GM12892 (cell line): ENCODE results near the gene PARP8.
"Not testable (repeated sequence)": the region's sequence is repeated elsewhere in the genome, so short reads cannot be mapped to it uniquely, and the experiment has no call there.

ENCODE experiments used
- POLR2AphosphoS5 ChIP-seq: IDR thresholded peaks from 2 replicates; pipeline ENCODE4 v1.6.1; 2011; ENCODE audit warnings: low read depth, low read length, control low read depth
- TAF1 ChIP-seq: IDR thresholded peaks from 2 replicates; pipeline ENCODE4 v1.6.1; 2011; ENCODE audit warnings: low read depth, mild to moderate bottlenecking, control low read depth, low read length, borderline replicate concordance

GRCh38 chr5:50668636-50669035 is 2.2 kb downstream of the PARP8 start:
- TF ChIP-seq POLR2AphosphoS5, TAF1: not testable (repeated sequence)
